Stimulated activated CD8-positive, alpha-beta memory T cell treated with anti-CD3 and anti-CD28 coated beads, Interleukin-2, amount 100 ng/mL, for 1 hour (primary cell): ENCODE results near the gene EIF3I.

ENCODE experiments used
- DNase-seq, 2 donors: peaks; one replicate each; pipeline ENCODE4 v3.0.0-alpha.2; 2020; ENCODE audit warnings: low read depth in 2 of 2

The EIF3I gene

DNA sequence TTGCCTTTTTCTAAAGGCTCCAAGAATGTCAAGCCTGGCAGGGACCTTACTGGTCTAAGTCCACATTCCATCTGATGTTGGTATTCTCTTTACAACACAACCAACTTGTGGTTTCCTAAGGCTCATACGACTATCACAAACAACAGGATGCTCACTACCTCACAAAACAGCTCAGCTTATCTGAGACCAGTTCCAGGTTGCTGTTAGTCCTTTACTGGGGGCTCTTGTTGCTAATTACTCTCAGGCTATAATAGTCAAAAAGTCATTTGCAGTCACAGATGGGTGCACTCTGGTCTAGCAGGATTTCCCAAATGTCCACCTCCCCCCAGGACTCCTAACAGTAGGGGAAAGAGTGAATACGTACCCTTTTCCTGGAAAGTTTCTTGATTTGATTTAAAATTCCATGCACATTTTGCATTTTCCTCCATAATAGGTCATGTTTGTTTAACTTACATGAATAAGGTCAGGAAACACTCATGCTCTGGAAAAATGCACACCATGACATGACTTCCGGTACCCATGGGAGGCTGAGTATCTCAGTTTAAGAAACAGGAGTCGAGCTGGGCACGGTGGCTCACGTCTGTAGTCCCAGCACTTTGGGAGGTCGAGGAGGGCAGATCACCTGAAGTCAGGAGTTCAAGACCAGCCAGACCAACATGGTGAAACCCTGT lies 44.8 kb downstream of the EIF3I start:
- no peak for DNase-seq

DNA sequence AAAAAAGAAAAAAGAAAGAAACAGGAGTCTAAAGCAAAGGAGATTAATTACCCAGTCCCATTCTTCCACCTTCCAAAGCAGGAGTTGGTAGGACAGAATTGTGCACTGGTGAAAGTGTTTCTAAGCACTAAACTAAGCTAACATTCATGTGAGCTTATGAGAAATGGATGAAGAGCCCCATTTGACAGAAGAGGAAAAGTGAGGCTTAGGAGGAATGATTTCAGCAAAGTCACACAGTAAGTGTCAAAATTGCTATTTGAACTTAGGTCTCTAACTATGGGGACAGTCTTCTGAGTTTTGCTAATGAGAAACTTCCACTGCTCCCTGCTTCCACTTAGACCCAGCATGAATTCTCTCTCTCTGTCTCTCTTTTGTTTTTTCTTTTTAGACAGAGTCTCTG lies 47.5 kb downstream of the EIF3I start:
- no peak for DNase-seq

DNA sequence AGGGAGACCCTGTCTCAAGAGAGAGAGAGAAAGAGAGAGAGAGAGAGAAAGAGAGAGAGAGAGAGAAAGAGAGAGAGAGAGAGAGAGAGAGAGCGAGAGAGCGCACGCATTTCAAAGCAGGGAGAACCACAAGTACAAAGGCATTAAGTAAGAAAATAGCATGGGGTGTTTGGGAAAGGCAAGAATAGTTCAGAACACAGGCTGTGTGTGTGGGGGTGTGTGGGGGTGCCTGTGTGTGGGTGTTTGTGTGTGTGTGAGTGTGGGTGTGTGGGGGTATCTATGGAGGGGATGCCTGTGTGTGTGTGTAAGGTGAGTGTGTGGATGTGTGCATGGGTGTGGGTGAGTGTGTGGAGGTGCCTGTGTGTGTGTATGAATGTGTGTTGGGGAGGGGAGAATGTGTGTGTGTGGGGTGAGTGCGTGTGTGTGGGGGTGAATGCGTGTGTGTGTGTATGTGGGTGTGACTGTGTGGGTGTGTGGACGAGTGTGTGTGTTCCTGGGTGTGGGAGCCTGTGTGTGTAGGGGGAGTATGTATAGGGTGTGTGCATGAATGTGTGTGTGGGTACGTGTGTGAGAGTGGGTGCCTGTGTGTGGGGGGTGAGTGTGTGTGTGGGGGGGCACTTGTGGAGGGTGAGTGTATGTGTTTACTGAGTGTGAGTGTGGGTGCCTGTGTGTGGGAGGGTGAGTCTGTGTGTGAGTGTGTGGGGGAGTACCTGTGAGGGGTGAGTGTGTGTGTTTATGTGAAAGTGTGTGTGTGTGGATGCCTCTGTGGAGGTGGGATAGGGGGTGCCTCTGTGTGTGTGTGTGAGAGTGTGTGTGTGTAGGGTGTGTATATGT lies 50.6 kb downstream of the EIF3I start:
- DNase-seq: no peak

DNA sequence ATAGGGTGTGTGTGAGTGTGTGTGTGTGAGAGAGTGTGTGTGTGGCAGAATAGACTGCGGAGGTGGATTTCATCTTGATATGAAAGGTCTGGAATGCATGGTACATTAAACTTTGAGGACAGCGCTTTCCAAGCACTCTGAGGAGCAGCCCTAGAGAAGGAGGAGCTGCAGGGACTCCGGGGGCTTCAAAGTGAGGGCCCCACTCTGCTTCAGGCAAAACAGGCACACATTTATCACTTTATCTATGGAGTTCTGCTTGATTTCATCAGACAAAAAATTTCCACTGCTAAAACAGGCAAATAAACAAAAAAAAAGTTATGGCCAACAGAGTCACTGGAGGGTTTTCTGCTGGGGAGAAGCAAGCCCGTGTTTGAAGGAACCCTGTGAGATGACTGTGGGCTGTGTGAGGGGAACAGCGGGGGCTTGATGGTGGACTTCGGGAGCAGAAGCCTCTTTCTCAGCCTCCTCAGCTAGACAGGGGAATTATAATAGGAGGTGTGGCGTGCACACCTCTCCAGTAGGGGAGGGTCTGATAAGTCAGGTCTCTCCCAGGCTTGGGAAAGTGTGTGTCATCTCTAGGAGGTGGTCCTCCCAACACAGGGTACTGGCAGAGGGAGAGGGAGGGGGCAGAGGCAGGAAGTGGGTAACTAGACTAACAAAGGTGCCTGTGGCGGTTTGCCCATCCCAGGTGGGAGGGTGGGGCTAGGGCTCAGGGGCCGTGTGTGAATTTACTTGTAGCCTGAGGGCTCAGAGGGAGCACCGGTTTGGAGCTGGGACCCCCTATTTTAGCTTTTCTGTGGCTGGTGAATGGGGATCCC lies 51.4 kb downstream of the EIF3I start:
- DNase-seq: peak; percentile 61 to 79

DNA sequence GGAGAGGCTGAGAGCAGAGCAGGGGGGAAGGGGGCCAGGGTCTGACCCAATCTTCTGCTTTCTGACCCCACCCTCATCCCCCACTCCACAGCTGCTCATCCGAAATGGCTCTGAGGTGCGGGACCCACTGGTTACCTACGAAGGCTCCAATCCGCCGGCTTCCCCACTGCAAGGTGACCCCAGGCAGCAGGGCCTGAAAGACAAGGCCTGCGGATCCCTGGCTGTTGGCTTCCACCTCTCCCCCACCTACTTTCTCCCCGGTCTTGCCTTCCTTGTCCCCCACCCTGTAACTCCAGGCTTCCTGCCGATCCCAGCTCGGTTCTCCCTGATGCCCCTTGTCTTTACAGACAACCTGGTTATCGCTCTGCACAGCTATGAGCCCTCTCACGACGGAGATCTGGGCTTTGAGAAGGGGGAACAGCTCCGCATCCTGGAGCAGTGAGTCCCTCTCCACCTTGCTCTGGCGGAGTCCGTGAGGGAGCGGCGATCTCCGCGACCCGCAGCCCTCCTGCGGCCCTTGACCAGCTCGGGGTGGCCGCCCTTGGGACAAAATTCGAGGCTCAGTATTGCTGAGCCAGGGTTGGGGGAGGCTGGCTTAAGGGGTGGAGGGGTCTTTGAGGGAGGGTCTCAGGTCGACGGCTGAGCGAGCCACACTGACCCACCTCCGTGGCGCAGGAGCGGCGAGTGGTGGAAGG lies 52.6 kb downstream of the EIF3I start:
- DNase-seq: no peak

DNA sequence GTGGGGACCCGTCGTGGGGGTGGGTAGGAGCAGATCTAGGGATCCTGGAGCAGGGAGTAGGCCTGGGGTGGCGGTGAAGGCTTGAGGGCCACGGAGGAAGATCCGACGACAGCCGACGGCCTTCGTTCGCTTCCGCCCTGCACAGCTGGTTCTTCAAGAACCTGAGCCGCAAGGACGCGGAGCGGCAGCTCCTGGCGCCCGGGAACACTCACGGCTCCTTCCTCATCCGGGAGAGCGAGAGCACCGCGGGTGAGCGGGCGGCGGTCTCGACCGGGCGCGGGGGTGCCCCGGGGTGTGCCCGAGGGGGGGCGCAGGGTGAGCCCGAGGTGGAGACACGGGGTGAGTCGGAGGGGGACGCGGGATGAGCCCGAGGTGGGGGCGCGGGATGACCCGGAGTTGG lies 53.2 kb downstream of the EIF3I start:
- DNase-seq: no peak

DNA sequence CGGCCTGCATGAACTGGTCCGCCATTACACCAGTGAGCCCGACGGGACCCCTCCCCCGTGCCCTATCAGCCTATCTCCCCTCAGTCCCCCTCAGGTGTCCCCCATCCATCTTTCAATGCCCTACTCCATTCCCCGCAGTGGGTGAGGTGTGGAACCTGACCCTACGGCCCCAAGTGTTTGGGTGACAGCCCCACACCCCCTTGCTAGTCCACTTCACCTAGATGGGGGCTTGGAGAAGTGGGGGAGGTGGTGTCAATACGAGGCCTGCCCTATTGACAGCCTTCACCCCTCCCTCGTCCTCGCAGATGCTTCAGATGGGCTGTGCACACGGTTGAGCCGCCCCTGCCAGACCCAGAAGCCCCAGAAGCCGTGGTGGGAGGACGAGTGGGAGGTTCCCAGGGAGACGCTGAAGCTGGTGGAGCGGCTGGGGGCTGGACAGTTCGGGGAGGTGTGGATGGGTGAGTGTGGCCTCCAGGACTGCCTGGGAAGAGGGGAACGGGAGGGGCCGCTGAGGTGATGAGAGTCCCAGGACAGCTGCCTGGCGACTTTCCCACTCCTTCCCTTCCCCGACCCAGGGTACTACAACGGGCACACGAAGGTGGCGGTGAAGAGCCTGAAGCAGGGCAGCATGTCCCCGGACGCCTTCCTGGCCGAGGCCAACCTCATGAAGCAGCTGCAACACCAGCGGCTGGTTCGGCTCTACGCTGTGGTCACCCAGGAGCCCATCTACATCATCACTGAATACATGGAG lies 54.0 kb downstream of the EIF3I start:
- DNase-seq: no peak
